ENCODE results near the gene MCTP2.

Gene MCTP2

DNA sequence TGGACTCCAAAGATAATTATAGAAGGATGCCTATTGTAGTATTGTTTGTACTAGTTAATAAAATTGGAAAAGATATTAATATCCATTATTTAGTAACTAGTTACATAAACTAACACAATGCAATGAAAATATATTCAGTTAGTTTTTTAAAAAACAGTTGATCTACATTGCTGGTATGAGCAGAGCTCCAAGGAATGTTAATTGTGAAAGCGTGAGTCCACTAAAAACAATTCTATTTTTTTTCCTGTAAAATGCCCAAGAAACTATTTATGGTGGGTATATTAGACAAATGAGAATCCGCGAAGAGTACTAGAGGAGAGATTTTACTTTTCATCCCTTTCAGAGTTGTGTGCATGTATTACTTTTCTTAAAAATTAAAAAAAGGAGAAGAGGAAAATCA lies 104.3 kb downstream of the MCTP2 start:
- DNase-seq (ENCODE audit: extremely low spot score, insufficient read length, low read depth) (no peak), FAIRE-seq (no peak)

GRCh38 chr15:94336817-94337467 lies 105.6 kb downstream of the MCTP2 start:
- FAIRE-seq (no peak), DNase-seq (ENCODE audit: extremely low spot score, insufficient read length, low read depth) (no peak)

DNA sequence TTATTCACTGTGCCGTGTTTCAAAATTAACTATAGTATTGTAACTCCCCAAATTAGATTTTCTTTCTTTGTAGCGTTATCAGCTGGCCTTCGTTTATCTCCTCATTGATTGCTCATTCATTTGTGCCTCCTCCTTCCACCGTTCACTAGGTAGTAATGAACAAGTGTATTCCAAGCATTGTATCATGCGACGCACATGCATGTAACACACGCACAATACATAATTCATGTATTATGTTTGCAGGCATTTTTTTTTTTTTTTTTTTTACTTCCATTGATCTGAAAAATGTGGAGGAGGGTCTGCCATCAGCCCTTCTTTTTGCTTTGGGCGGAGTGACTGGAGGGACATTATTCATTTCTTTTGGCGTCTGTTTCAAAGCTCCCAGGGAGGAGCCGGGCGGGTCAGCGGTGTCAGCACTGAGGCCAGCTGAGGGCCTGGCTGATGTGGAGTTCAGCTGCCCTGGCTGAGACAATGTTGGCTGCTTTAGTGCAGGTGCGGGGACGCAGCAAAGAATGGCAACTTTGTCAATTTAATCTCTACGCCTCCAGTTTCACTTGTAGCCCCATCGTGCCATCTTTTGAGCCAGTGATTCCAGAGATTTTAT lies 107.0 kb downstream of the MCTP2 start:
- DNase-seq (ENCODE audit: extremely low spot score, insufficient read length, low read depth) (no peak), FAIRE-seq (no peak)

GRCh38 chr15:94346282-94346681 lies 114.9 kb downstream of the MCTP2 start:
- no peak for DNase-seq (ENCODE audit: extremely low spot score, insufficient read length, low read depth)
- FAIRE-seq: no peak

GRCh38 chr15:94348084-94348483 lies 116.7 kb downstream of the MCTP2 start:
- FAIRE-seq (no peak), DNase-seq (ENCODE audit: extremely low spot score, insufficient read length, low read depth) (no peak)

DNA sequence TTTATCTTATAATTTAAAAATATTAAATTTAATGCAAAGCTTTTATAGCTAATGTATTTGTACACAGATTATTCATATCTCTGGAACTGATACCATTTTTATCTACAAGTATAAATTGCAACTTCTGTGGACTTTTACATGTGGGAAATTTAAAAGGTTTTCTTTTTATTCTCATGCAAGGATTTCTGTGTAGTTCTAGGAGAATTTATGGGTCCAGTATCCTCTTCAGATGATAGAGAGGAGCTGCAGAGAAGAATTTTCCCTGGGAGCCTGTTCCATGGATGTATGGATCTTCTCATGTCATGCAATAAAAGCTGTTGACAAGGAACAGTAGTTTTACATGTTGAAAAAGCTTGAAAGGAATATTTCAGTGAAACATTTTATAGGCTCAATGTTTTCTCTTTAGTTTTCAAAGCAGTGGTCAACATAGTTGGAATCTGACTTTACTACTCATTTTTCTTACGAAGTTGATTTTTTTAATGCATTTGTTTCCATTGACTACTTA lies 119.7 kb downstream of the MCTP2 start:
- DNase-seq (ENCODE audit: extremely low spot score, insufficient read length, low read depth): no peak
- FAIRE-seq: no peak

DNA sequence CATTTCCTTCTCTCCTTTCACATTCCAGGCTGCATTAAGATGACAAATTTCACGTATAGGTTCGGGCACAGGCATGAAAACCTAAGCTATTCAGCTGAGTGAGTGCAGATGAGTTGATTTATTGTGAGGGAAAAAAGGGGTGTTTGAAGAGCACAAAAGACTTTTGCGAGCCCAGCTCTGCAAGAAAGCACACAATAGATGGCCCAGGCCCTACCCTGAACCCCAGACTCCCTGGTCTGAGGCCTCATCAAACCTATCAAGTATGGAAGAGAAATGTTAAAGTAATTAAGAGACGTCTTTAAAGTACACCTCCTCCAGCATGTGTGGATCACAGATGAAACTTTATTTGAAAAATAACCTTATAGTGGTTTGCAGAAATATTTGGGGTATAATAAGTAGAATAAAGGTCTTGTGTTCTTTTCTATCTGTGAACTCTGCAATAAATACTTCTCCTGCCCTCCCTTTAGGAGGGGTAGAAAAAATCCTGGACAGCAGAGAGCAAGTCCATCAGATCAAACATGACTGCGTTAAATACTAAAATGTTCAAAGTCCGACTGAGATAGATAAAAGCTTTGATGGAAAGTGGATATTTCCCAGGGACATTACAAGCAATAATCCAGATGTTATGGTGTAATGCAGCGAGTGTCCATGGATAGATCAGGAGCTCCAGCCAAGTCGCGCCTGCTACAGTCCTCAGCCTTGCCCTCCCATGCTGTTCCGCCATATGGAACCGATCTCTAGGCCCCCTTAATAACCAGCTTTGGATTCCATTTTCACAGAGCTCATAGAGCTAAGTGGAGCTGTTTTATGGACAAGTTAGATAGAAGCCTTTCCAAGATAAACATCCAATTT lies 121.5 kb downstream of the MCTP2 start:
- no peak for FAIRE-seq
- no peak for DNase-seq (ENCODE audit: extremely low spot score, insufficient read length, low read depth)

DNA sequence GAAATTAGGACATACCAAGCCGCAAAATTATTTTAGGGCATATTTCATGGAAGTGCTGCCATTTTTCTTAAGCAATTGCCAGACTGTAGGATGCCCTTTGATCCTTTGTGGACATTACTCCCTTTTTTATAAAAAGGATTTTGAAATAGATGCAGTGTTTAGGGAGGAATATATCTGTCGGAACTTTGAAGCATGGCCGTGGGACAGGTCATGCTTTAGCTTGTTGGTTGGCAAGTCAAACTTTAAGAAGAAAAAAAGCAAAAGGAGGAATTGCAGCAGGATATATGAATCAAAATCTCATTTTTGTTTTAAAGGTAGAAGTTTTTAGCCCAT lies 122.1 kb downstream of the MCTP2 start:
- no peak for DNase-seq (ENCODE audit: extremely low spot score, insufficient read length, low read depth)
- no peak for FAIRE-seq

GRCh38 chr15:94354655-94355054 lies 123.3 kb downstream of the MCTP2 start:
- FAIRE-seq (no peak), DNase-seq (ENCODE audit: extremely low spot score, insufficient read length, low read depth) (no peak)

GRCh38 chr15:94359716-94360115 lies 128.4 kb downstream of the MCTP2 start:
- FAIRE-seq (no peak), DNase-seq (ENCODE audit: extremely low spot score, insufficient read length, low read depth) (no peak)

- FAIRE-seq: no peak
- DNase-seq (ENCODE audit: extremely low spot score, insufficient read length, low read depth): no peak
Observed at GRCh38 chr15:94360251-94360685, 128.9 kb downstream of the MCTP2 start.

- DNase-seq (ENCODE audit: extremely low spot score, insufficient read length, low read depth): no peak
- no peak for FAIRE-seq
Observed at GRCh38 chr15:94362385-94363092, 131.2 kb downstream of the MCTP2 start.

GRCh38 chr15:94363382-94363781 lies 132.0 kb downstream of the MCTP2 start:
- FAIRE-seq: no peak

DNA sequence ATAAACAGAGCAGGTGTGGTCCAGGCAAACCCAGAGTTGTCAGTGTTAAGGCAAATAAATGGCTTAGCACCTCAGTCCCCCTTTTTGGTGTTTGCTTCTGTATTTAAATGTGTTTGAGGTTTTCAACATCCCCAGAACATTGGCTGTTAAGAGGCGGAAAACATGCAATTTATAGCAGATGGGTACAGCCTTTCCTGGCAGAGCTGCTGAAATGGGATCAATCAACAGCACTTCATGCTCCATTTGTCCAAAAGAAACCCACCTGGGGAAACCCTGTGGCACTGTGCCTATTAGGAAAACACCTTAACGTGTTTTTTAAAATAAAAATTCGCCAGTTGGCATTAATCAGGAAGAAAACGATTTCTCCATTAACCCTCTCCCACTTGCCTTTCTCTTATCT lies 135.4 kb downstream of the MCTP2 start:
- FAIRE-seq (no peak), DNase-seq (ENCODE audit: extremely low spot score, insufficient read length, low read depth) (no peak)

More at GRCh38 chr15:94363382-94363781, 132.0 kb downstream of the MCTP2 start:
- DNase-seq (ENCODE audit: extremely low spot score, insufficient read length, low read depth): no peak

DNA sequence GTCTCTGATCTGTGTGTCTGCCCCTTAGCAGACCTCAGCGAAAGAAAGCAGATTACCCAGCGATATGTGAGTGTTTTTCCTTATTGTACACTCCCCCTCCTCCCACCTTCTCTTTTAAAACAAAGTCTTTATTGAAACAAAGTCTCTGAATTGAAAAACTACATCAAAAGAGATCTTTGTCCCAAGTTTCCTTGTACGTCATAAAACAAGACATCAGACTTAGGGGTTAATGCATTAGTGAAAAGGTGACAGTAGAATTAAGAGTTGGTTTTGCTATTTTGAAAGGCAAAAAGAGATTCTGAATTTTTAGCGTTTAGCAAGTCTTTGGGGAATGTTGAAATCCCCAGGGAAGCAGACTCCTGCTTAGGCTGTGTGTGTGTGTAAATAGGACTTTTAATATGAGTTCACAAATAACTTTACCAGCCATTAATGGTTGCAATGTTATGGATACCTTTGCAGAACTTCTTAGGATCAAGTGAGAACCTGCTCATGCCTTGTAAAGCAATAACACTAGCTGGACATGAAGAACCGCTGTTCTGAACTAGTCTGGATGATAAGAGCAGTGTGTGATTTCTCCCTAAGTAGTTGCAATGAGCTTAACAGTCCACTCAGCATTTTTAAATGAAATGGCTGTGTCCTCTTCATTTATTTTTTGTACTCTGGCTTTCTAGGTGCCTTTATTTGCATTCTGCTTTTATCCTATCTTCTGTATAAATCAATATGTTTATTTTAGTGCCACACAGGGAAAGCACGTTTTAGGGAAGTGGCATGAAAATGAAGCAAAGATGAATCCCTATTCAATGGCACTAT lies 136.6 kb downstream of the MCTP2 start:
- FAIRE-seq (no peak), DNase-seq (ENCODE audit: extremely low spot score, insufficient read length, low read depth) (no peak)

DNA sequence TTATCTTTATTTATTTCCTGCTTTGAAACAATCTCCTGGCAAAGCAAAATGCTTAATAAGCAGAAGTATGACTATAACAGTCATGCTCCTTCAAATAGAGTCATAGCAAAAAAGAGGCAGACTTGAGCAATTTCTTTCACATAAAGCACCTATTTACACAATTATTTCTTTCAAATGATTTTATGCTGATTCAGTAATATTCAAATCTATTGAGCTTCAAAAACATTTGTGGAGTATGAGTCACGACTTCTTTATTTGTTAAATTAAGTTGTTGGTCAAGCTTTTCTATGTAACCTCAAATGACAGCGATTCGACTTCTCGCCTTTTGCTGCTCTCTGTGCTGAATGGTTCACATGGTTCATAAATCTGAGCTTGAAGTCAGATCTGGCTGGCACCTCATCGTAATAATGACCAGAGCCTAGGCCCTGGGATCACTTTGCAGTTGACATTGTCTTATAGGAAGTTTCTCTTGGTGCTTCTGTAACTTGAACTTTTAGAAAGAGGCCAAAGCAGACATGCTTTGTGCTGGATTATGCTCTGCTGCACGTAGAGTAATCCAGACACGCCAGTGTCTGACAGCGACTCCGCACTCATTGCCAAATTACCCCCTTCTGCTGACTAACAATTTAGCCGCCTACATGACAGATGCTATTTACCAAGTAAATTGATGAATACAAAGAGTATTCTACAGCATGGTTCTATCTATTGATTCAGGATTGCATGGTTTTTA lies 139.0 kb downstream of the MCTP2 start:
- FAIRE-seq: no peak

GRCh38 chr15:94370936-94371285 lies 139.6 kb downstream of the MCTP2 start:
- FAIRE-seq: no peak
- no peak for DNase-seq (ENCODE audit: extremely low spot score, insufficient read length, low read depth)

More for the DNA sequence above, 139.0 kb downstream of the MCTP2 start:
- no peak for DNase-seq (ENCODE audit: extremely low spot score, insufficient read length, low read depth)

DNA sequence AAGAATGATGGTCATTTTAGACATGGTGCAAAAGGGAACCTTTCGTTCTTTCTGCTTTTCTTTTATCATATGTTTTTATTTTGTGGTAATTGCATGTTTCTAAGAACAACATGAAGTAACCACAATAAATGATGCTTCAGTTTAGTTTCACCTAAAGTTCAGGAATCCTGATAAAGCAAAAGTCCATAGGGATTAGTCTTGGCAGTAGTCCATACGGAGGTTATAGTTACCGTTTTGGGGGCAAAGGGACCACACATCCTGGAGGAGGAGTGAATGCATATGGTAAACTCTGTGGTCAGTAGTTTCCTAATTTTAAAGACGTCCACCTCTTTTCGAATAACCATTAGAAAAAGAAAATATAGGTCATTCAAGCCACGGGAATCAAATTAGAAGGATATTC lies 141.5 kb downstream of the MCTP2 start:
- FAIRE-seq: no peak
- no peak for DNase-seq (ENCODE audit: extremely low spot score, insufficient read length, low read depth)

- FAIRE-seq: no peak
- DNase-seq (ENCODE audit: extremely low spot score, insufficient read length, low read depth): no peak
Observed at GRCh38 chr15:94375997-94376396, 144.6 kb downstream of the MCTP2 start.
